Transverse colon (tissue), 4 donors: Measurements from ENCODE around the gene FGF22. TPM values are rescaled to one million over a fixed set of nuclear protein-coding genes. Genes with fewer than 3 reads are reported as not detected.

ENCODE experiments used
- DNase-seq: peaks from one replicate; pipeline ENCODE4 v3.0.0-alpha.2; 2019
- H3K27ac ChIP-seq, 4 donors: fragments of 200-600 bp; sonication (generic); 2 replicates each; pipeline ENCODE4 v1.5.1; 2016 to 2018; ENCODE audit warnings: inconsistent platforms in 4 of 4
- H3K27me3 ChIP-seq: fragments of 200-600 bp; sonication (generic); 2 replicates; pipeline ENCODE4 v1.5.1; 2017; ENCODE audit warnings: inconsistent platforms
- H3K36me3 ChIP-seq, 4 donors: fragments of 200-600 bp; sonication (generic); 2 replicates each; pipeline ENCODE4 v1.5.1; 2017 to 2019; ENCODE audit warnings: inconsistent platforms in 4 of 4
- H3K4me1 ChIP-seq, 4 donors: fragments of 200-600 bp; sonication (generic); 2 replicates each; pipeline ENCODE4 v1.5.1; 2017 to 2020; ENCODE audit warnings: inconsistent platforms in 4 of 4
- H3K4me3 ChIP-seq, 4 donors: fragments of 200-600 bp; sonication (generic); 1 replicate in 1 of 4; 2 replicates in 3 of 4; pipeline versions ENCODE4 v1.5.1 to v1.6.1; 2017 to 2019; ENCODE audit warnings: inconsistent platforms in 4 of 4
- H3K9me3 ChIP-seq, 2 donors: fragments of 200-600 bp; sonication (generic); 2 replicates each; pipeline ENCODE4 v1.5.1; 2017 to 2019; ENCODE audit warnings: inconsistent platforms in 2 of 2
- CTCF ChIP-seq, 5 experiments: fragments of 200-600 bp in 3 of 5; fragments of 450-650 bp in 2 of 5; sonication (generic) in 3 of 5; IDR thresholded peaks; 1 replicate in 2 of 5; 2 replicates in 3 of 5; pipeline ENCODE4 v1.5.1; 2016 to 2017; ENCODE audit warnings: antibody characterized with exemption in 5 of 5, inconsistent platforms in 3 of 5, mild to moderate bottlenecking in 2 of 5, moderate library complexity in 1 of 5
- EP300 ChIP-seq: sonication (generic); formaldehyde crosslinking; IDR thresholded peaks from one replicate; pipeline ENCODE4 v1.6.1; 2017; ENCODE audit warnings: antibody characterized with exemption, low read depth
- POLR2A ChIP-seq: fragments of 450-650 bp; IDR thresholded peaks from one replicate; pipeline ENCODE4 v1.6.1; 2016; ENCODE audit warnings: antibody characterized with exemption, mild to moderate bottlenecking, moderate library complexity
- POLR2AphosphoS5 ChIP-seq, 3 donors: sonication (generic); formaldehyde crosslinking; IDR thresholded peaks; one replicate each; pipeline ENCODE4 v1.6.1; 2016; ENCODE audit warnings: antibody characterized with exemption in 3 of 3
- WGBS, 2 donors: methylation state at CpG; one replicate each; pipeline ENCODE4 v1.1.5; 2018; ENCODE audit warnings: low coverage in 1 of 2; 5-methylcytosine and 5-hydroxymethylcytosine counted together
- in situ Hi-C, 4 donors: fragments of 200-750 bp; cut with MboI; loops; one replicate each; pipeline versions ENCODE4 v1.15.0 to v1.15.1; 2017; ENCODE audit warnings: low sequenced_read_pairs in 3 of 4, low pct_ligation_motif_present in 1 of 4, low pct_unique_long_range_greater_than_20kb in 1 of 4
- intact Hi-C: fragments of 100-400 bp; cut with DNase I; formaldehyde crosslinking; loops from one replicate; pipeline ENCODE4 v1.15.1; 2023; ENCODE audit warnings: low total_unique reads
- total RNA-seq, 4 donors: library from RNA; depleted of rRNA; stranded (reverse); fragments of >200 nt; gene quantifications; one replicate each; pipeline ENCODE4 v1.1.0, GENCODE V29; 2016

Gene FGF22
- total RNA-seq, 4 donors from 2014 or later, result not detected

- Histone ChIP-seq H3K27me3 (no peaks in the 10 kb centered on the region), H3K27ac (no peak overlapping the region), H3K9me3 (no peaks in the 10 kb centered on the region), H3K36me3 (no peaks in the 10 kb centered on the region), H3K4me3 (peak overlapping the region in 2 of 4 donors; percentile 44 to 52), H3K4me1 (peaks cover 15 to 21% (median 19%) of the 10 kb centered on the region in 4 donors)
- 66% methylated on average over 9 of the region's 17 CpGs; no CpG with 5 or more reads in 1 of the 2 donors for WGBS, 2 donors
- TF ChIP-seq CTCF (IDR thresholded peaks at IDR 0.05) (no peak), POLR2A (no peak), EP300 (no peak), POLR2AphosphoS5 (IDR thresholded peaks at IDR 0.05) (no peak)
- intact Hi-C loops, result no loop called here
- no peak for DNase-seq
- in situ Hi-C loops, result no loop called here
Observed at GRCh38 chr19:638906-639252, 800 bp upstream of the FGF22 start.

- H3K27ac ChIP-seq, result peak overlapping the region in 3 of 4 donors; percentile 9 to 49 (median 33)
- no peak for TF ChIP-seq CTCF (IDR thresholded peaks at IDR 0.05)
- TF ChIP-seq POLR2A, result no peak
- no peak for TF ChIP-seq EP300
- no peak for TF ChIP-seq POLR2AphosphoS5 (IDR thresholded peaks at IDR 0.05)
- no peaks in the 10 kb centered on the region for H3K9me3 ChIP-seq
- intact Hi-C loops, result no loop called here
- no peak for DNase-seq
- no peaks in the 10 kb centered on the region for H3K27me3 ChIP-seq
- in situ Hi-C loops, result no loop called here
- peaks cover 8 to 14% (median 9%) of the 10 kb centered on the region in 4 donors for H3K4me1 ChIP-seq
- H3K4me3 ChIP-seq, result peak overlapping the region; percentile 11 to 52 (median 34)
- 40% methylated on average over 25 of the region's 25 CpGs; no CpG with 5 or more reads in 1 of the 2 donors for WGBS, 2 donors
- H3K36me3 ChIP-seq, result no peaks in the 10 kb centered on the region
Observed at GRCh38 chr19:640161-640558, 481 bp downstream of the FGF22 start.

GRCh38 chr19:640606-641189 is 1.0 kb downstream of the FGF22 start:
- Histone ChIP-seq H3K27me3 (no peaks in the 10 kb centered on the region), H3K36me3 (no peaks in the 10 kb centered on the region), H3K27ac (no peak overlapping the region), H3K4me3 (no peak overlapping the region), H3K9me3 (no peaks in the 10 kb centered on the region), H3K4me1 (peaks cover 8 to 14% (median 9%) of the 10 kb centered on the region in 4 donors)
- TF ChIP-seq CTCF (IDR thresholded peaks at IDR 0.05) (no peak), POLR2A (no peak), POLR2AphosphoS5 (IDR thresholded peaks at IDR 0.05) (no peak), EP300 (no peak)
- intact Hi-C loops (no loop called here), in situ Hi-C loops (no loop called here)
- no peak for DNase-seq
- 86% methylated on average over 30 of the region's 31 CpGs; no CpG with 5 or more reads in 1 of the 2 donors for WGBS, 2 donors

GRCh38 chr19:641702-642101 is 2.0 kb downstream of the FGF22 start:
- intact Hi-C loops (no loop called here), in situ Hi-C loops (no loop called here)
- H3K9me3 ChIP-seq, result no peaks in the 10 kb centered on the region
- H3K27me3 ChIP-seq, result no peaks in the 10 kb centered on the region
- no peak overlapping the region for H3K27ac ChIP-seq
- DNase-seq, result no peak
- no peak for TF ChIP-seq EP300
- no peak for TF ChIP-seq CTCF (IDR thresholded peaks at IDR 0.05)
- H3K4me3 ChIP-seq, result no peak overlapping the region
- H3K36me3 ChIP-seq, result peaks cover 0 to 3% (median 0%) of the 10 kb centered on the region in 4 donors
- peaks cover 8 to 14% (median 9%) of the 10 kb centered on the region in 4 donors for H3K4me1 ChIP-seq
- WGBS, 2 donors, result 52 to 64% methylated on average over 5 to 17 of the region's 17 CpGs
